ENCODE data around the gene SPINK2. TPM values are rescaled to one million over a fixed set of nuclear protein-coding genes. Genes with fewer than 3 reads are reported as not detected.

Gene SPINK2
- total RNA-seq, 4 donors from 2014 or later, result not detected

DNA sequence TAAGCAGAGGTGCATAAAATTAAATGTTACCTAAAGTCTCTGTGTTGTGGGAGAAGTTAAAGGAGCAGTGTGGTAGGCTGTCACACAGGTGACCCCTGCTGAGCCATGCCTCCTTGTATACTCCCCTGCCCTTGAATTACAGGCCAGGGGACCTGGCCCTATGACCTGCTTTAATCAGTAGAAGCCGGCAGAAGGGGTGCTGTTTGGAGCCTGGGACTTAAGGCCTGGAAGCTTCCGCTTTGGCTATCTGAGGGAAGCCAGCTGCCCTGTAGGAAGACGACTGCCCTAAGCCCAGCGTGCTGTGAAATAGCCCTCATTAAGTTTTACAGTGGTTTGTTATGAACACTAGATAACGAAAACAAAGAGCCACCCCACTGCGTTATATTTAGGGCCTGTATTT, 34.1 kb downstream of the SPINK2 start:
- peak overlapping the region; percentile 18 to 72 (median 47) for H3K27ac ChIP-seq
- H3K4me1 ChIP-seq, result peaks cover 0 to 14% (median 0%) of the 10 kb centered on the region in 4 donors
- H3K36me3 ChIP-seq, result no peaks in the 10 kb centered on the region
- no peak overlapping the region for H3K4me3 ChIP-seq
- TF ChIP-seq, protein P1, sequence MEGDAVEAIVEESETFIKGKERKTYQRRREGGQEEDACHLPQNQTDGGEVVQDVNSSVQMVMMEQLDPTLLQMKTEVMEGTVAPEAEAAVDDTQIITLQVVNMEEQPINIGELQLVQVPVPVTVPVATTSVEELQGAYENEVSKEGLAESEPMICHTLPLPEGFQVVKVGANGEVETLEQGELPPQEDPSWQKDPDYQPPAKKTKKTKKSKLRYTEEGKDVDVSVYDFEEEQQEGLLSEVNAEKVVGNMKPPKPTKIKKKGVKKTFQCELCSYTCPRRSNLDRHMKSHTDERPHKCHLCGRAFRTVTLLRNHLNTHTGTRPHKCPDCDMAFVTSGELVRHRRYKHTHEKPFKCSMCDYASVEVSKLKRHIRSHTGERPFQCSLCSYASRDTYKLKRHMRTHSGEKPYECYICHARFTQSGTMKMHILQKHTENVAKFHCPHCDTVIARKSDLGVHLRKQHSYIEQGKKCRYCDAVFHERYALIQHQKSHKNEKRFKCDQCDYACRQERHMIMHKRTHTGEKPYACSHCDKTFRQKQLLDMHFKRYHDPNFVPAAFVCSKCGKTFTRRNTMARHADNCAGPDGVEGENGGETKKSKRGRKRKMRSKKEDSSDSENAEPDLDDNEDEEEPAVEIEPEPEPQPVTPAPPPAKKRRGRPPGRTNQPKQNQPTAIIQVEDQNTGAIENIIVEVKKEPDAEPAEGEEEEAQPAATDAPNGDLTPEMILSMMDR (IDR thresholded peaks at IDR 0.05), result no peak
- no peak for TF ChIP-seq POLR2A (IDR thresholded peaks at IDR 0.05)
- H3K9me3 ChIP-seq, result no peaks in the 10 kb centered on the region
- peak in 2 of 3 donors; percentile 54 to 58 for DNase-seq
- no peaks in the 10 kb centered on the region for H3K27me3 ChIP-seq

DNA sequence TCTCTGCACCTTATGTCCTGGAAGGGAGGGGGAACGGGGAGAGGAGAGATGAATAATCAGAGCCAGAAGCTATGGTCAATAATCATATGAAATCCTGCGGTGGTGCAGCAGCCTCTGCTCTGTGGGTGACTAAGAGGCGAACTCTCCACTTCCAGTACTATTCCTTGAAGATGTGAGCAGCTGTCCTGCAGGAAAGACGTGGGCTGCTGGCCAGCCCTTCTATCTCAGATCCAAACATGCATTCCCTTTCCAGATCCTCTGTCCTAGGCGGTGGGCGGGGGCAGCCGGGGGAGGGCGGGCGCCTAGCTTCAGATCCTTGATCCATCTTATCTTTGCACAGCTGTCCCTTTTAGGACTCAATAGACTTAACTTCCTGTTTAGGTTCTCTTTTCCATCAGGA, 34.5 kb downstream of the SPINK2 start:
- peak overlapping the region; percentile 18 to 72 (median 47) for H3K27ac ChIP-seq
- H3K27me3 ChIP-seq, result no peaks in the 10 kb centered on the region
- no peak overlapping the region for H3K4me3 ChIP-seq
- H3K4me1 ChIP-seq, result peaks cover 0 to 14% (median 0%) of the 10 kb centered on the region in 4 donors
- TF ChIP-seq, protein P1 (IDR thresholded peaks at IDR 0.05), result no peak
- TF ChIP-seq POLR2A (IDR thresholded peaks at IDR 0.05), result no peak
- H3K9me3 ChIP-seq, result no peaks in the 10 kb centered on the region
- DNase-seq, result peak in 2 of 3 donors; percentile 70 to 71
- H3K36me3 ChIP-seq, result no peaks in the 10 kb centered on the region

DNA sequence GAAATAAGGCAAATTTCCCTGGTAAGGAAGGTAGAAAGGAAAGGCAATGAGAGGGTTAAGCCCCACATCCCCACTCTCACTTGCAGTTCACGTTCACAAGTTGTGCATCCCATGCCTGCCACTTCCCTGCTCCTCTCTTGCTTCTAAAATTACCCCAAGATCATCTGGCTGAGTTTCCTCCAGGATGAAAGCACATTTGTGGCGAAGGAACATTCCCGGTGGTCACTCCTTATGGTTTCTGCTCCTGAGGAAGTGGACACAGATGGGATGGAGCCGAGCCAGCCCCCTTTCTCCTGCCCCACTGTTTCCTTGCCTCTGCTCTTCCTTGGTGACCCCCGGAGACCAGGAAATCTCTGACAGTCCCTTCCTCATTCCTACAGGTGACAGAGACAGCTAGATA, 37.5 kb downstream of the SPINK2 start:
- Histone ChIP-seq H3K27ac (no peak overlapping the region), H3K36me3 (no peaks in the 10 kb centered on the region), H3K9me3 (no peaks in the 10 kb centered on the region), H3K27me3 (no peaks in the 10 kb centered on the region), H3K4me1 (peaks cover 0 to 14% (median 0%) of the 10 kb centered on the region in 4 donors), H3K4me3 (no peak overlapping the region)
- TF ChIP-seq POLR2A (IDR thresholded peaks at IDR 0.05), result no peak
- TF ChIP-seq, protein P1 (IDR thresholded peaks at IDR 0.05), result no peak
- DNase-seq, result no peak

DNA sequence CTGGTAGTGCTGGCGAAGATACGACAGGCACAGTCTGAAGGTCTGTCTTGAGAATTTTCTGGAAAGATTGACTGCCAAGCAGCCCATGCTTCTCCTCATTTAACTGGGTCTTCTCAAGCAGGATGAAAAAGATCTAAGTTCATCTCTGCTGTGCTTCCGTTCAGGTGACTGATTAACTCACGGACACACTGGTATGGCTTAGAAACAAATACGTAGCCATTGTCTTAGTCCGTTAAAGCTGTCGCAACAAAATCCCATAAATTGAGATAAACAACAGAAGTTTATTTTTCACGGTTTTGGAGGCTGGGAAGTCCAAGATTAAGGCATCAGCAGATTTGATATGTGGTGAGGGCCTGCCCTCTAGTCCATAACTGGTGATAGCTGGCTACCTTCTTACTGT, 39.5 kb downstream of the SPINK2 start:
- DNase-seq, result no peak
- TF ChIP-seq POLR2A (IDR thresholded peaks at IDR 0.05), result no peak
- TF ChIP-seq, protein P1 (IDR thresholded peaks at IDR 0.05), result no peak
- H3K36me3 ChIP-seq, result no peaks in the 10 kb centered on the region
- no peak overlapping the region for H3K4me3 ChIP-seq
- no peak overlapping the region for H3K27ac ChIP-seq
- H3K27me3 ChIP-seq, result no peaks in the 10 kb centered on the region
- no peaks in the 10 kb centered on the region for H3K9me3 ChIP-seq
- H3K4me1 ChIP-seq, result peaks cover 0 to 2% (median 0%) of the 10 kb centered on the region in 4 donors

DNA sequence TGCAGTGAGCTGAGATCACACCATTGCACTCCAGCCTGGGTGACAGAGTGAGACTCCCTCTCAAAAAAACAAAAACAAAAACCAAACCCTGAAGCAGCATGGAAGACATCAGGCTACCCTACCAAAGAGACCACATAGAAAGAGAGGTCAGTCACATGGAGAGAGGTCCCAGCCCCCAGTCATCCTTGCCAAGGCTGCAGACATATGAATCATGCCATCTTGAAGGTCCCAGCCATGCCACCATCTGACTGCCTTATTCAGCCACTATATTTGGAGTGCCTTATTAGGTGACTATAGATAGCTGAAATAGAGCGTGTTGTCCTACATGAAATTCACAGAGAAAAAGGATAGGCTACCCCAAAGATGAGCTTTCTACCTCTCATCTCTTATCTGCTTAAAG, 48.2 kb downstream of the SPINK2 start:
- H3K27ac ChIP-seq, result no peak overlapping the region
- no peak overlapping the region for H3K4me3 ChIP-seq
- H3K27me3 ChIP-seq, result no peaks in the 10 kb centered on the region
- peaks cover 0 to 4% (median 0%) of the 10 kb centered on the region in 4 donors for H3K4me1 ChIP-seq
- TF ChIP-seq POLR2A (IDR thresholded peaks at IDR 0.05), result no peak
- TF ChIP-seq, protein P1 (IDR thresholded peaks at IDR 0.05), result no peak
- no peaks in the 10 kb centered on the region for H3K36me3 ChIP-seq
- no peaks in the 10 kb centered on the region for H3K9me3 ChIP-seq
- DNase-seq, result no peak

DNA sequence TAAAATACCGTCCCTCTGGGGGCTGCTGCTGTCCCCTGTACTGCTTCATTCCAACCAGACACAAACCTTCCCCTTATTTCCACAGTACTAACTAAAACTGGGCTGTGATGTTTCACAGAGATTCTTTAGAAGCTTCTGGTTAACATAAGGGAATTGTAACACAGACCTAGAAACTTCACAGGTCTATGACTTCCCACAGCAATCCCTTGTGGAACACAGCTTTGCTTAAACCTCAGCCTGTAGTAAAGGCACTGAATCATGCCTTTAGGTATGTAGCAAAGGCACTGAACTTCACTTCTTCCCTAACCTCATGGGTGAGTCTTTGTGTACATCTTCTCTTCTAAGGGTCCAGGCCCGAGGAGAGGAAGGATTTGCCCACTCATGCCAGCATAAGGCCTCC, 49.4 kb downstream of the SPINK2 start:
- TF ChIP-seq, protein P1 (IDR thresholded peaks at IDR 0.05), result no peak
- no peak for TF ChIP-seq POLR2A (IDR thresholded peaks at IDR 0.05)
- no peaks in the 10 kb centered on the region for H3K9me3 ChIP-seq
- no peaks in the 10 kb centered on the region for H3K36me3 ChIP-seq
- no peak for DNase-seq
- H3K4me3 ChIP-seq, result no peak overlapping the region
- peaks cover 0 to 10% (median 0%) of the 10 kb centered on the region in 4 donors for H3K4me1 ChIP-seq
- H3K27me3 ChIP-seq, result no peaks in the 10 kb centered on the region
- H3K27ac ChIP-seq, result no peak overlapping the region
